ENCODE data around the gene PRADC1. TPM values are rescaled to one million over a fixed set of nuclear protein-coding genes. Genes with fewer than 3 reads are reported as not detected.

The PRADC1 gene
- total and polyA plus RNA-seq, 2 donors (not counting 3 experiments of a cell fraction or from before 2014, with no cell fraction given) = 19.6 to 32.7 TPM

- ChIA-PET POLR2A (interaction anchor here (0.7 kb wide), 1 partner anchor 134 kb away, joined by 4 read pairs; no protein-coding TSS in a partner anchor), CTCF (interaction anchor here (0.8 to 3.3 kb wide), 3 partner anchors 10 to 304 kb away, joined by 3 to 10 read pairs (median 7); no protein-coding TSS in a partner anchor)
- H3K79me2 ChIP-seq (ENCODE audit: control insufficient read depth, insufficient read depth, low read length) = no peaks in the 10 kb centered on the region
- no TSS peak for BruUV-seq (replicated peaks)
- TF ChIP-seq, protein P1, sequence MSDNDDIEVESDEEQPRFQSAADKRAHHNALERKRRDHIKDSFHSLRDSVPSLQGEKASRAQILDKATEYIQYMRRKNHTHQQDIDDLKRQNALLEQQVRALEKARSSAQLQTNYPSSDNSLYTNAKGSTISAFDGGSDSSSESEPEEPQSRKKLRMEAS (IDR thresholded peaks at IDR 0.05; ENCODE audit: insufficient read depth, insufficient read length) = no peak
- TF ChIP-seq POLR2A (IDR thresholded peaks at IDR 0.05; ENCODE audit: low read depth, low read length) (no peak), FOS (IDR thresholded peaks at IDR 0.05; ENCODE audit: borderline replicate concordance, insufficient read depth, low read length) (no peak), GATA2 (IDR thresholded peaks at IDR 0.05; ENCODE audit: insufficient read depth, insufficient read length, low read depth, low read length) (no peak), POLR2AphosphoS5 (IDR thresholded peaks at IDR 0.05; ENCODE audit: insufficient read depth, low read depth, low read length) (no peak), MYC (IDR thresholded peaks at IDR 0.05; ENCODE audit: low read depth, low read length) (no peak), JUN (IDR thresholded peaks at IDR 0.05; ENCODE audit: borderline replicate concordance, insufficient read depth, insufficient read length, low read depth) (no peak), CTCF (IDR thresholded peaks at IDR 0.05; ENCODE audit: extremely low read depth in 1 of 2, insufficient read depth in 1 of 2, low read depth in 1 of 2, low read length in 2 of 2) (no peak), EZH2 (IDR thresholded peaks at IDR 0.05; ENCODE audit: borderline replicate concordance, low read depth, low read length, severe bottlenecking) (no peak)
- H3K9me1 ChIP-seq (replicated peaks; ENCODE audit: control insufficient read depth, extremely low read depth, insufficient read depth, low read length) = no peaks in the 10 kb centered on the region
- dilution Hi-C loops (cut with MboI; ENCODE audit: extremely low pct_ligation_motif_present, low sequenced_read_pairs) = no loop called here
- peaks cover under 1% of the 10 kb centered on the region for H3K4me1 ChIP-seq (ENCODE audit: control insufficient read depth, extremely low read depth, insufficient read depth, low read length)
- H4K20me1 ChIP-seq (replicated peaks; ENCODE audit: control insufficient read depth, extremely low read depth, insufficient read depth, low read length) = no peaks in the 10 kb centered on the region
- no peak overlapping the region for H2AFZ ChIP-seq (ENCODE audit: low read depth, low read length)
- H3K4me3 ChIP-seq (replicated peaks in 1 of 3; ENCODE audit: insufficient read depth in 1 of 3, low read depth in 1 of 3, low read length in 3 of 3) = no peak overlapping the region
- no peaks in the 10 kb centered on the region for H3K9me3 ChIP-seq (replicated peaks; ENCODE audit: control insufficient read depth, insufficient read depth, low read length)
- H3K27me3 ChIP-seq (ENCODE audit: control insufficient read depth in 2 of 2, insufficient read depth in 2 of 2, low read length in 2 of 2) = peaks cover 26 to 36% of the 10 kb centered on the region in 2 experiments
- no peak for FAIRE-seq
- intact Hi-C loops (cut with micrococcal nuclease) = no loop called here
- no peak overlapping the region for H3K27ac ChIP-seq (ENCODE audit: insufficient read depth, low read depth, low read length)
- no peak overlapping the region for H3K4me2 ChIP-seq (ENCODE audit: insufficient read depth, low read length)
- no peak overlapping the region for H3K9ac ChIP-seq (replicated peaks; ENCODE audit: extremely low read depth, insufficient read depth, low read length)
- H3K36me3 ChIP-seq (ENCODE audit: control insufficient read depth in 2 of 2, extremely low read depth in 1 of 2, insufficient read depth in 2 of 2, low read length in 2 of 2) = no peaks in the 10 kb centered on the region
- no peak for DNase-seq (ENCODE audit: low read depth, low spot score)
These were observed 35.5 kb downstream of the PRADC1 start for GRCh38 chr2:73197579-73197978.
